Measurements from ENCODE around the gene TMEM266.
"Not testable (repeated sequence)": the region's sequence is repeated elsewhere in the genome, so short reads cannot be mapped to it uniquely, and the experiment has no call there.

The TMEM266 gene, protein sequence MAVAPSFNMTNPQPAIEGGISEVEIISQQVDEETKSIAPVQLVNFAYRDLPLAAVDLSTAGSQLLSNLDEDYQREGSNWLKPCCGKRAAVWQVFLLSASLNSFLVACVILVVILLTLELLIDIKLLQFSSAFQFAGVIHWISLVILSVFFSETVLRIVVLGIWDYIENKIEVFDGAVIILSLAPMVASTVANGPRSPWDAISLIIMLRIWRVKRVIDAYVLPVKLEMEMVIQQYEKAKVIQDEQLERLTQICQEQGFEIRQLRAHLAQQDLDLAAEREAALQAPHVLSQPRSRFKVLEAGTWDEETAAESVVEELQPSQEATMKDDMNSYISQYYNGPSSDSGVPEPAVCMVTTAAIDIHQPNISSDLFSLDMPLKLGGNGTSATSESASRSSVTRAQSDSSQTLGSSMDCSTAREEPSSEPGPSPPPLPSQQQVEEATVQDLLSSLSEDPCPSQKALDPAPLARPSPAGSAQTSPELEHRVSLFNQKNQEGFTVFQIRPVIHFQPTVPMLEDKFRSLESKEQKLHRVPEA

DNA sequence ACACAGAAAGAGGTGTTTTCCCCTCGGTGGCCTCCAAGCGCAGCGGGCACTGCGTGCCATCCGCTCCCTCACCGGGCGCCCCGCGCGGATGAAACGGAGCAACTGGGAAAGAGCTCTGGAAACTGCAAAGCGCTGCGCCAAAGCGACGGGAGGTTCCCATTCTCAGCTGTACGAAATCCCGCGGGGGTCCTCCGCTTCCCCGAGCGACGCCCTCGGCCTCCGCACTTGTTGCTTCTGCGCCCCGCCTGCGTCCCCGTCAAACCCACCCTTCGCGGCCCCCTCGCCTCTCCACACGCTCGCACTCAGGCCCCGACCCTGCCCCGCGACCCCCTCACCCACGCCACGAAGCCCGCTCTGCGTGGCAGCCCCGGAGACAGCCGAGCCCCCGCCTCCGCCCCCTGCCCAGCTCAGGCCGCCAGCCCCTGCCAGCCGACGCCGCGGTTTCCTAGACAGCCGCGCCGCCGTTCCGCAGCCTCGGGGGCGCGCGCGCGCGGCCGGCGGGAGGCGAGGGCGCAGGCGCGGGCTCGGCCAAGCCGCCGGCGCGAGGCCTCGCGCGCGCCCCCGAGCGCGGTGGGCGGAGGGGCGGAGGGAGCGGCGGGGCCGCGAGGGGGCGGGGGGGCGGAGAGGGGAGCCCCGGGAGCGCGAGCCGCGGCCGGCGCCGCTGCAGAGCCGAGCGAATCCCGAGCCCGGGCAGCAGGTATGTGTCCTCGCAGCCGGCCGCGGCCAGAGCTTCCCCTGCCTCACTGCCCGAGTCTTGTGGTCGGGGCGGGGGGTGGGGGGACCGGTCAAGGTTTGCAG is at the start of gene TMEM266:
TSS of gene TMEM266 (plus strand) at position 666 of the 798 bp plus-strand sequence. CDS start 74,279 bp downstream, outside the sequence.
- Mint-ChIP-seq H3K9me3 (no peaks in the 10 kb centered on the region), H3K36me3 (no peaks in the 10 kb centered on the region), H3K4me1 (peaks cover 33% of the 10 kb centered on the region), H3K27ac (no peak within 1 kb of the TSS), H3K4me3 (peak within 1 kb of the TSS; percentile 72)
- DNase-seq (ENCODE audit: low spot score in 2 of 2) = peak in 1 of 2 donors; percentile 50
- peak; percentile 47 for ATAC-seq

DNA sequence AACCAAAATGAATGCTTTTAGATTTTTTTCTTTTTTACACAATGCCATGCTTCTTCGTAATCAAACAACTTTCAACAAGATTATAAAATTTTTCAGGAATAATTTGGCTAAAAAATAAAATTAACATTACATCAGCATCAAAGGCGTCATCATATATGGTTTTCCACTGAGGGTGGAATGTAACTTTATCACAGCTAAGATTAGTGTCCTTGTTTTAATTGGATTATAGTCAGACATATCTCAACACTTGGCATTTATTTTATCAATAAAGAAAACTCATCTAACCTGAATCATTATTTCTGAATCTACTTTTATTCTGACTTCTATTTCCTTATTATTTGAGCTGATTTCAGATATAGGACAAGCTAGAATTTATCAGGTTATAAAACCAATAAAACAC is 49.2 kb upstream of the TMEM266 start:
- Mint-ChIP-seq H3K4me3 (no peak overlapping the region), H3K4me1 (peaks cover 6% of the 10 kb centered on the region), H3K9me3 (no peaks in the 10 kb centered on the region), H3K27ac (no peak overlapping the region), H3K36me3 (no peaks in the 10 kb centered on the region)
- DNase-seq (ENCODE audit: low spot score in 2 of 2) = no peak
- no peak for ATAC-seq

DNA sequence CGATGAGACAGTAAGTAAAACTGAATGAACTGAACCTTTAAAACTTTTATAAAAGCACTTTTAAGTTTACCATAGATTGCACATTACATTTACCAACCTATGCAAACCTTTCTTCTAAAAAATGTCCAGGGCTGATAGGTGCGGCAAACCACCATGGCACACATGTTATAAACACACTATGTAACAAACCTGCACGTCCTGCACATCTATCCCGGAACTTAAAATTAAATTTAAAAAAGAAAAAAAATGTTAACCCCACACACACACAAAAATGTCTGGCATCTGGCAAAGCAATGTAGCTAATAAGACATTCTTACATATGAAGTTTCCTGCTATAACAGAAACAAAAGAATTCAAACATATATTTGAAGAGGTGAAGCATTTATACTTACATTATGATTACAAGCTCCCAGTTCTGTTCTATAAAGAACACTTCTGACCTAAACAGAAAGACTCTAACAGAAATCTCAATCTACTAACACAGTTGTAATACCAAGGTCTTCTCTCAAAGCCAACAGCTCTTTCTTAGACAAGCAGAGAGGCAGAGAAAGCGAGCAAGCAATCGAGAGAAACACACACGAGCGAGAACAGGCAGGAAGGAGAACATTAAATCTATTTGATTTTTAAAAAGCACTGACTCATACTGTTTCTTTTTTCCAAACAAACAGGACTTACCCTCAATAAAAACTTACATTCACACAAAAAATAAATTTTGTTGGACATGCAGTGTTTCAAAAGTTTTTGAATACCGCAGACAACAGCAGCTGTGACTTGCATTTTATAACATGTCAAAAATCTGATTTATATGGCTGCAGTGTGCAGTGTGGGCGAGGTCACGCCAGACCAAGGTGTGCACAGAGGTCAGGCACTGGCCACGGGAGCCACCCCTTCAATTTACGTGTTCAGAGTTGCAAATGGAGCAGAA is 47.9 kb upstream of the TMEM266 start, which contains the start of gene NRG4:
TSS of gene NRG4 (minus strand) at position 798 of the 925 bp plus-strand sequence. CDS start 1,194 bp downstream, outside the sequence.
- no peak for DNase-seq (ENCODE audit: low spot score in 2 of 2)
- H3K27ac Mint-ChIP-seq = no peak within 1 kb of the TSS
- H3K9me3 Mint-ChIP-seq = peaks cover 6% of the 10 kb centered on the region
- no peak for ATAC-seq
- no peaks in the 10 kb centered on the region for H3K36me3 Mint-ChIP-seq
- H3K4me1 Mint-ChIP-seq = peaks cover 6% of the 10 kb centered on the region
- H3K4me3 Mint-ChIP-seq = no peak within 1 kb of the TSS

DNA sequence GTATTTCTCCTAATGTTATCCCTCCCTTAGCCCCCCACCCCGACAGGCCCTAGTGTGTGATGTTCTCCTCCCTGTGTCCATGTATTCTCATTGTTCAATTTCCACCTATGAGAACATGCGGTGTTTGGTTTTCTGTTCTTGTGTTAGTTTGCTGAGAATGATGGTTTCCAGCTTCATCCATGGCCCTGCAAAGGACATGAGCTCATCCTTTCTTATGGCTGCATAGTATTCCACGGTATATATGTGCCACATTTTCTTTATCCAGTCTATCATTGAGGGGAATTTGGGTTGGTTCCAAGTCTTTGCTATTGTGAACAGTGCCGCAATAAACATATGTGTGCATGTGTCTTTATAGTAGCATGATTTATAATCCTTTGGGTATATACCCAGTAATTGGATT is 46.3 kb upstream of the TMEM266 start:
- peaks cover 14% of the 10 kb centered on the region for H3K9me3 Mint-ChIP-seq
- not testable (repeated sequence) for H3K27ac Mint-ChIP-seq; DNase-seq (ENCODE audit: low spot score in 2 of 2); H3K4me1 Mint-ChIP-seq; H3K4me3 Mint-ChIP-seq; H3K36me3 Mint-ChIP-seq; ATAC-seq

DNA sequence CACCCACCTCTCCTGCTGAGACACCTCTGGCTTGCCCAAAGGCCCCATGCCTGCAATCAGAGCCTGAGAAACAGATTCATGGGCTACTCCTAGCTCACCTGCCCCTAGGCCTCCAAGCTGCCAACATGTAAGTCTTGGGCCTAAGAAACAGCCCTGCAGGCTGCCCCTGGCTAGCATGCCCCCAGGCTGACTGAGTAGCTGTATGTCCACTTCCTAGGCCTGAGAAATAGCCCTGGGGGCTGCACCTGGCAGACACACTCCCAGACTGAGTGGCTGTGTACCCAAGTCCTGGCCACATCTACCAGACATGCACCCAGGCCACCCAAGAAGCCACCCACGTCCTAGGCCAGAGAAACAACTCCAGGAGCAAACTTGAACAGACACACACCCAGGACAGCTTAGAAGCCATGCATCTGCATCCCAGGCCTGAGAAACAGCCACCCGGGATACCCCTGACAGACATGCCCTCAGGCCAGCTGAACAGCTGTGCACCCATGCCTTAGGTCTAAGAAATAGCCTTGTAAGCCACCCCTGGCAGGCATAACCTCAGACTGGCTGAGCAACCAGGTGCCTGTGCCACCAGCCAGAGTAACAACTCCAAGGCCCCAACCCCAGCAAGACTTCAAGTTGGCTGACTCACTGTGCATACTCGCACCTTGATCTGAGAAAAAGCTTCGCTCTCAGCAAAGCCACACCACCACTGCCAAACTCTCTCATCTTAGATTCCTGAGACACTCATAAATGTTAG is 35.6 kb upstream of the TMEM266 start:
- ATAC-seq (no peak), DNase-seq (ENCODE audit: low spot score in 2 of 2) (no peak)
- no peak overlapping the region for H3K4me3 Mint-ChIP-seq
- no peaks in the 10 kb centered on the region for H3K4me1 Mint-ChIP-seq
- H3K27ac Mint-ChIP-seq = no peak overlapping the region
- no peaks in the 10 kb centered on the region for H3K36me3 Mint-ChIP-seq
- H3K9me3 Mint-ChIP-seq = peaks cover 4% of the 10 kb centered on the region

DNA sequence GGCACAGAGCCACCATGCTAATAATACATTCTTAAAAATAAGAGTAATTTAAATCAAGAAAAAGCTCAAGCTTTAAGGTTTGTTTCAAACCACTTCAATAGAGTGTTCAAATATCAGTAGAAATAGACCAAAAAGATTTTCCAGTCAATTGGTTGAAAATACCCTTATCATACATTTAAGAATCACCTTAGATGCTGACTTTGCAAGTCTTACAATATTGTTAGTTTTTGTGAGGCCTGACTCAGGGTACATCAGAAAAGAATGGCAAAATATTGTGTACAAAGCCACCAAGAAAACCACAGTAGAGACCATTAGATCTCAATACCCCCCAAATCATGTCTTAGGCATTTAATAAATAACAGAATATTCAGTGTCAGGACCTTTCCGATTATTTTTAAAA is 27.7 kb upstream of the TMEM266 start:
- H3K36me3 Mint-ChIP-seq = no peaks in the 10 kb centered on the region

DNA sequence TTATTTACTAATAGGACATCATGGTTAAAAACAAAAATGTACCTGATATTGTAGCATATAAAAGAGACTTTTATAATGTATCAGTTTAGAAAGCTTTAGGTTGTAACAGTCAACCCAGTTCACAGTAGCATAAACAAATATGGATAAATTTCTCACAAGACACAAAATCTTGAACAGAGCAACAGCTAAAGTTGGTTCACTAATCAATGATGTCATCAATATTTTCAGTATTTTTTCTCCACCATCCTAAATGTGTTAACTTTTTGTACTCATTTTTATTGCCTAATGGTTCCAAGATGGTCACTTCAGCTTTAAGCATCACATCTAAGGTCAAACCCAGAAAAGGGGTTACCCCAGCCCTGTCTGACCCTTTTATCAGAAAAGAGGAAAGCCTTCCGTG is 26.3 kb upstream of the TMEM266 start:
- ATAC-seq (no peak), DNase-seq (ENCODE audit: low spot score in 2 of 2) (no peak)
- Mint-ChIP-seq H3K36me3 (no peaks in the 10 kb centered on the region), H3K4me3 (no peak overlapping the region), H3K4me1 (no peaks in the 10 kb centered on the region), H3K27ac (no peak overlapping the region), H3K9me3 (no peaks in the 10 kb centered on the region)

More for the DNA sequence above, 27.7 kb upstream of the TMEM266 start:
- DNase-seq (ENCODE audit: low spot score in 2 of 2) = no peak
- ATAC-seq = no peak
- H3K27ac Mint-ChIP-seq = no peak overlapping the region
- H3K9me3 Mint-ChIP-seq = no peaks in the 10 kb centered on the region
- no peaks in the 10 kb centered on the region for H3K4me1 Mint-ChIP-seq
- no peak overlapping the region for H3K4me3 Mint-ChIP-seq

DNA sequence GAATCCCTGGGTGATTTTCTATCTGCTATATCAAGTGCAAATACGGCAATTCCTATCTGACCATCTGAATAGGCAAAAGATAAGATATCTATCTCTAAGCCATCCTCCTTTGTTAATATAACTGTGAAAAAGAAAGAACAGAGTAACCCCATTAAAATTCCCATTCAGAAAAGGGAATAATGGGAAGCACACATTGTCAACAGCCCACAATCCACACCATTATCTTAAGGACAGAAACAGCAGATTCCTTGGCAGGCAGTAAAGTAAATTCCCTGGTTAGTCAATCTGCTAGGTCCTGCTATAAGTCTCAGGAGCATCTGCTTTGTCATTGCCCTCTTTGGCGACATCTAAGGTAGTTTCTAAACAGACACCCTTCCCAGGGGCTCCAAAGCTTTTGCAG is 25.7 kb upstream of the TMEM266 start:
- no peak overlapping the region for H3K27ac Mint-ChIP-seq
- H3K36me3 Mint-ChIP-seq = no peaks in the 10 kb centered on the region
- no peak for ATAC-seq
- H3K4me1 Mint-ChIP-seq = no peaks in the 10 kb centered on the region
- H3K4me3 Mint-ChIP-seq = no peak overlapping the region
- no peak for DNase-seq (ENCODE audit: low spot score in 2 of 2)
- no peaks in the 10 kb centered on the region for H3K9me3 Mint-ChIP-seq

DNA sequence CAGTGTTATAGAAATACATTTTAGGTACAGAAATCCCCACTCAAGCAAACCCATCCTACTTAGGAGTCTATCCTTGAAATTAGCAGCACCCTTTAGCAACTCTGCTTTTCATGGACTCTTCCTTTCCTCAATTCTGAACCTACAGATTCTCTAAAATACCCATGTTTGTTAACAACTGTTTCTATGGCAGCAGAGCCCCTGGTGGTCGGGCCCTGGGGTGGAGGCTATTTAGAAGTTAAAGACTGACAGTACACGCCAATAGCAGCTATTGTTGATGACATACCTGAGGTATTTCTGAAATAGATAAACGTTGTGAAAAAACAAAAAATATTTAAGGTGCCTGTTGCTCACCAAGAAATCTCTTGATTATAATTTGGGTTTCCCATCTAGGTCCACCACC is 24.2 kb upstream of the TMEM266 start:
- Mint-ChIP-seq H3K4me1 (no peaks in the 10 kb centered on the region), H3K27ac (no peak overlapping the region), H3K36me3 (no peaks in the 10 kb centered on the region), H3K4me3 (no peak overlapping the region), H3K9me3 (peaks cover 4% of the 10 kb centered on the region)
- DNase-seq (ENCODE audit: low spot score in 2 of 2) (no peak), ATAC-seq (no peak)

DNA sequence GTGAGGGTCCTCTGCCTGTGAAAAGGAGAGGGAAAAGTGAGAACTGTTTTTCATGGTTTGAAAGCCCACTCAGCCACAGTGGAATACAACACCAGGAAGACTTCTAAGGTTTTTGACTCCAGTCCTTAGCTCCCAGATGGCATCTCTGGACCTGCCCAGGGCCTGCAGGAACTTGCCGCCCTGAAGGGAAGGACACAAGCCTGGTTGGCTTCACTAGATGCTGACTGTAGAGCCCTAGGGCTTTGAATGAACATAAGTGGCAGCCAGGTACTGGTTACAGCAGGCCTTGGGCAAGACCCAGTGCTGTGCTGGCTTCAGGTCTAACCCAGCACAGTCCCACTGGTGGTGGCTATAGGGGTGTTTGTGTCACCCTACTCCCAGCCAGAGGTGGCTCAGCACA is 21.3 kb upstream of the TMEM266 start:
- Mint-ChIP-seq H3K27ac (no peak overlapping the region), H3K4me1 (no peaks in the 10 kb centered on the region), H3K4me3 (no peak overlapping the region), H3K9me3 (peaks cover 16% of the 10 kb centered on the region), H3K36me3 (no peaks in the 10 kb centered on the region)
- DNase-seq (ENCODE audit: low spot score in 2 of 2) (no peak), ATAC-seq (no peak)

DNA sequence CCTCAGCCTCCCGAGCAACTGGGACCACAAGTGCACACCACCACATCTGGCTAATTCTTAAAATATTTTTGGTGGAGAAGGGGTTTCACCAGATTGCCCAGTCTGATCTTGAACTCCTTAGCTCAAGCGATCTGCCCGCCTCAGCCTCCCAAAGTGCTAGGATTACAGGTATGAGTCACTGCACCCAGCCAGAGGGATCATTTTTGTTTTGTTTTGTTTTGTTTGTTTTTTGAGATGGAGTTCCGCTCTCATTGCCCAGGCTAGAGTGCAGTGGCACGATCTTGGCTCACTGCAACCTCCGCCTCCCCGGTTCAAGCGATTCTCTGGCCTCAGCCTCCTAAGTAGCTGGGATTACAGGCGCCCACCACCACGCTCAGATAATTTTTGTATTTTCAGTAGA is 5.6 kb upstream of the TMEM266 start:
- peaks cover 14% of the 10 kb centered on the region for H3K4me1 Mint-ChIP-seq
- ATAC-seq; H3K36me3 Mint-ChIP-seq; H3K9me3 Mint-ChIP-seq; DNase-seq (ENCODE audit: low spot score in 2 of 2); H3K27ac Mint-ChIP-seq; H3K4me3 Mint-ChIP-seq: not testable (repeated sequence)

DNA sequence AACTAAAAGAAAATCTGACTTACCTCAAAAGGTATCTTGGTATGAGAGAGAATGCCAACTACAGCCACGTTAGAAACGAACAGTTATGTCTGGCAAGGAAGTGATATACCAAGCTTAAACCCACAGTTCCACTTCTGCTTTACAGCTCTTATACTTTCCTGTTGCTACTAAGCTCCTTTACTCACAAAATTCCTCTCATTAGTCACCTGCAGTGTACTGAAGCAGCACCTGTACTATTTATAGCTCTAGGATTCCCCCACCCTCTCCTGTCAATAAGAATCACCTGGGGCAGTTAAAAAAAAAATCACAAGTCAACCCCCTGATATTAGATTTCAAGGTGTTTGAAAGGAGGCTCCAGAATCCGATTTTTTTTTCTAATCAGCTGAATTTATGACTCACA is 2.9 kb upstream of the TMEM266 start:
- DNase-seq (ENCODE audit: low spot score in 2 of 2) = no peak
- Mint-ChIP-seq H3K27ac (no peak overlapping the region), H3K36me3 (no peaks in the 10 kb centered on the region), H3K9me3 (no peaks in the 10 kb centered on the region), H3K4me1 (peaks cover 27% of the 10 kb centered on the region), H3K4me3 (no peak overlapping the region)
- no peak for ATAC-seq

DNA sequence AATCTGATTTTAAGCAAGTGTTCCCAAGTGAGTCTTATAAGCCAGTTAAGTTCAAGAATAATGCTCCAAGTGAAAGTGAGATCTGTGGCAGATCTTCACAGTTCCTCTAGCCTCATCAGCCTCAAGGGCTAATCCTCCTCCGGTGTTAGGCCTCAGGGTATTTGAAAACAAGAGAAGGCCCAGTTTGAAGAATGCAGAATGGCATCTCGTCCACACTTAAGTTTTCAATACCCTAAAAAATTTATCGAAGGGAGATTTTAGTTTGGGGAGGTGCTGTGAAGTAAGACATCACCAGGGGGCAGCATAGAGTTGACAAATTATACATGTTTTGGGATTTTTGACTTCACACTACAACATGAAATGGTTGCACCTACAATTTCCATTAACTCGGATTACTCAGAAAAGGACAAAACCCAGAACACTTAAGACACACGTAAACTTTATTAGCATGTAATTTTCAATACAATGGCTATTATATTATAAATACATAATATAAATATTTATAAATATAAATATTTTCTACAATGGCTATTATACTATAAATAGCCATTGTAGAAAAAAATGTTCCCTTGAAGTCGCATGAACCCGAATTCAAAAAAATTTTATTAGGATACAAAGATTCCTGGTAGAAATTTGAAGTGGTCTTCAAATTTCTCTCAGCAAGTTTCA is 2.3 kb upstream of the TMEM266 start:
- H3K4me1 Mint-ChIP-seq = peaks cover 32% of the 10 kb centered on the region
- H3K36me3 Mint-ChIP-seq = no peaks in the 10 kb centered on the region
- no peak overlapping the region for H3K27ac Mint-ChIP-seq
- no peaks in the 10 kb centered on the region for H3K9me3 Mint-ChIP-seq
- no peak for ATAC-seq
- H3K4me3 Mint-ChIP-seq = no peak overlapping the region
- peak; percentile 32 to 72 for DNase-seq (ENCODE audit: low spot score in 2 of 2)
